ENCODE results near the gene SEMA3G. TPM values are rescaled to one million over a fixed set of nuclear protein-coding genes. Genes with fewer than 3 reads are reported as not detected.

Gene SEMA3G
- total and polyA plus RNA-seq, 4 donors: 5.1 to 30.8 (median 14.9) TPM

- no peak for TF ChIP-seq CTCF (IDR thresholded peaks at IDR 0.05; ENCODE audit: control extremely low read depth, extremely low read depth)
- ATAC-seq (ENCODE audit: insufficient read depth, low FRiP score) (no peak), DNase-seq (no peak)
- Histone ChIP-seq H3K4me1 (ENCODE audit: control insufficient read depth in 5 of 5, insufficient read depth in 5 of 5, low read length in 5 of 5) (peaks cover 0 to 54% (median 0%) of the 10 kb centered on the region in 5 donors), H3K27ac (ENCODE audit: low read depth in 1 of 2, low read length in 1 of 2) (peak overlapping the region in 1 of 2 donors; percentile 82), H3K4me3 (no peak overlapping the region), H3K9me3 (ENCODE audit: control insufficient read depth in 4 of 4, insufficient read depth in 3 of 4, low read length in 3 of 4) (peaks cover 0 to 2% (median 0%) of the 10 kb centered on the region in 4 donors), H3K27me3 (ENCODE audit: control insufficient read depth in 3 of 3, insufficient read depth in 3 of 3, low read length in 2 of 3) (no peaks in the 10 kb centered on the region), H3K9ac (ENCODE audit: insufficient read depth in 1 of 2, low read length in 2 of 2) (no peak overlapping the region), H3K36me3 (ENCODE audit: control insufficient read depth in 4 of 4, insufficient read depth in 4 of 4, low read length in 4 of 4) (peaks cover 2 to 69% (median 36%) of the 10 kb centered on the region in 4 donors)
- WGBS, 2 donors: 96 to 97% methylated on average over 21 of the region's 21 CpGs
These were observed 47.2 kb upstream of the SEMA3G start for GRCh38 chr3:52492059-52492458.

- H3K4me3 ChIP-seq: no peak overlapping the region
- 56 to 58% methylated on average over 23 of the region's 23 CpGs for WGBS, 2 donors
These were observed 46.1 kb upstream of the SEMA3G start for GRCh38 chr3:52490939-52491526.

GRCh38 chr3:52490035-52490938 is 45.4 kb upstream of the SEMA3G start:
- Histone ChIP-seq H3K36me3 (ENCODE audit: control insufficient read depth in 4 of 4, insufficient read depth in 4 of 4, low read length in 4 of 4) (peaks cover 2 to 83% (median 43%) of the 10 kb centered on the region in 4 donors), H3K27ac (ENCODE audit: low read depth in 1 of 2, low read length in 1 of 2) (peak overlapping the region in 1 of 2 donors; percentile 84), H3K27me3 (ENCODE audit: control insufficient read depth in 3 of 3, insufficient read depth in 3 of 3, low read length in 2 of 3) (no peaks in the 10 kb centered on the region), H3K4me3 (no peak overlapping the region), H3K9me3 (ENCODE audit: control insufficient read depth in 4 of 4, insufficient read depth in 3 of 4, low read length in 3 of 4) (peaks cover 0 to 2% (median 0%) of the 10 kb centered on the region in 4 donors), H3K4me1 (ENCODE audit: control insufficient read depth in 5 of 5, insufficient read depth in 5 of 5, low read length in 5 of 5) (peaks cover 0 to 46% (median 0%) of the 10 kb centered on the region in 5 donors), H3K9ac (ENCODE audit: insufficient read depth in 1 of 2, low read length in 2 of 2) (no peak overlapping the region)
- peak in 1 of 3 donors; percentile 25 for DNase-seq
- no peak for TF ChIP-seq CTCF (IDR thresholded peaks at IDR 0.05; ENCODE audit: control extremely low read depth, extremely low read depth)
- WGBS, 2 donors: 67 to 71% methylated on average over 21 to 22 of the region's 22 CpGs
- no peak for ATAC-seq (ENCODE audit: insufficient read depth, low FRiP score)

More at GRCh38 chr3:52490939-52491526, 46.1 kb upstream of the SEMA3G start:
- peak; percentile 7 for ATAC-seq (ENCODE audit: insufficient read depth, low FRiP score)
- Histone ChIP-seq H3K27ac (ENCODE audit: low read depth in 1 of 2, low read length in 1 of 2) (peak overlapping the region; percentile 55 to 84), H3K9me3 (ENCODE audit: control insufficient read depth in 4 of 4, insufficient read depth in 3 of 4, low read length in 3 of 4) (peaks cover 0 to 2% (median 0%) of the 10 kb centered on the region in 4 donors), H3K27me3 (ENCODE audit: control insufficient read depth in 3 of 3, insufficient read depth in 3 of 3, low read length in 2 of 3) (no peaks in the 10 kb centered on the region), H3K4me1 (ENCODE audit: control insufficient read depth in 5 of 5, insufficient read depth in 5 of 5, low read length in 5 of 5) (peaks cover 0 to 49% (median 0%) of the 10 kb centered on the region in 5 donors), H3K36me3 (ENCODE audit: control insufficient read depth in 4 of 4, insufficient read depth in 4 of 4, low read length in 4 of 4) (peaks cover 2 to 76% (median 40%) of the 10 kb centered on the region in 4 donors), H3K9ac (ENCODE audit: insufficient read depth in 1 of 2, low read length in 2 of 2) (no peak overlapping the region)
- TF ChIP-seq CTCF (IDR thresholded peaks at IDR 0.05; ENCODE audit: control extremely low read depth, extremely low read depth): no peak
- DNase-seq: peak in 1 of 3 donors; percentile 36
